Keratinocyte (primary cell): ENCODE data around the gene NCOA7. TPM values are rescaled to one million over a fixed set of nuclear protein-coding genes. Genes with fewer than 3 reads are reported as not detected.

Experiments used
- DNase-seq: peaks from one replicate; pipeline ENCODE4 v3.0.0-alpha.2; 2011; ENCODE audit warnings: low read depth, missing footprints, low spot score
- FAIRE-seq: peaks from 2 replicates; lab custom pipeline; 2011; peaks lifted over from hg19 to GRCh38; lab: Jason Lieb, UNC
- H2AFZ ChIP-seq: 2 replicates; pipeline ENCODE4 v1.6.0; 2012; ENCODE audit warnings: low read length, control low read depth, inconsistent platforms; ENCODE audit not compliant: control insufficient read depth
- H3K27ac ChIP-seq: 2 replicates; pipeline ENCODE4 v1.5.1; 2011; ENCODE audit warnings: low read length; ENCODE audit not compliant: control insufficient read depth, insufficient read depth
- H3K27me3 ChIP-seq: 3 replicates; pipeline ENCODE4 v1.6.0; 2011; ENCODE audit warnings: low read length; ENCODE audit not compliant: control insufficient read depth, insufficient read depth; ENCODE audit errors: extremely low read depth
- H3K36me3 ChIP-seq, 2 experiments: 2 replicates in 1 of 2; 3 replicates in 1 of 2; pipeline ENCODE4 v1.5.1; 2011; ENCODE audit warnings: low read length in 2 of 2, mild to moderate bottlenecking in 1 of 2; ENCODE audit not compliant: control insufficient read depth in 2 of 2, insufficient read depth in 2 of 2; ENCODE audit errors: extremely low read depth in 1 of 2
- H3K4me1 ChIP-seq: 3 replicates; pipeline ENCODE4 v1.5.1; 2011; ENCODE audit warnings: low read length; ENCODE audit not compliant: control insufficient read depth, insufficient read depth; ENCODE audit errors: extremely low read depth
- H3K4me2 ChIP-seq: 3 replicates; pipeline ENCODE4 v1.6.0; 2011; ENCODE audit warnings: low read depth, low read length; ENCODE audit not compliant: control insufficient read depth, insufficient read depth; ENCODE audit errors: extremely low read depth
- H3K4me3 ChIP-seq, 3 experiments: fragments of 200-600 bp in 1 of 3; sonication (generic) in 1 of 3; 2 replicates in 2 of 3; 3 replicates in 1 of 3; pipeline ENCODE4 v1.5.1; 2011 to 2016; ENCODE audit warnings: low read length in 3 of 3, mild to moderate bottlenecking in 3 of 3, control low read depth in 2 of 3, inconsistent platforms in 1 of 3, low read depth in 1 of 3, mixed read lengths in 1 of 3, mixed run types in 1 of 3, moderate library complexity in 1 of 3; ENCODE audit not compliant: control insufficient read depth in 2 of 3, insufficient read depth in 2 of 3; ENCODE audit errors: extremely low read depth in 1 of 3
- H3K79me2 ChIP-seq: 2 replicates; pipeline ENCODE4 v1.6.0; 2012; ENCODE audit warnings: low read length; ENCODE audit not compliant: control insufficient read depth, insufficient read depth
- H3K9ac ChIP-seq: 3 replicates; pipeline ENCODE4 v1.6.0; 2011; ENCODE audit warnings: low read length; ENCODE audit not compliant: control insufficient read depth, insufficient read depth; ENCODE audit errors: extremely low read depth
- H3K9me1 ChIP-seq: 3 replicates; pipeline ENCODE4 v1.6.0; 2011; ENCODE audit warnings: low read length; ENCODE audit not compliant: control insufficient read depth, insufficient read depth; ENCODE audit errors: extremely low read depth
- H3K9me3 ChIP-seq: 2 replicates; pipeline ENCODE4 v1.5.1; 2012; ENCODE audit warnings: low read depth, low read length; ENCODE audit not compliant: control insufficient read depth
- H4K20me1 ChIP-seq: 3 replicates; pipeline ENCODE4 v1.6.0; 2011; ENCODE audit warnings: low read length; ENCODE audit not compliant: control insufficient read depth, insufficient read depth; ENCODE audit errors: extremely low read depth
- CTCF ChIP-seq, 3 experiments: IDR thresholded peaks in 1 of 3; conservative IDR thresholded peaks in 1 of 3; optimal IDR thresholded peaks in 1 of 3; 2 replicates in 2 of 3; 3 replicates in 1 of 3; pipeline versions ENCODE3 to v1.5.1; 2011; ENCODE audit warnings: low read length in 3 of 3, mild to moderate bottlenecking in 3 of 3, moderate library complexity in 2 of 3, control low read depth in 1 of 3, inconsistent platforms in 1 of 3; ENCODE audit not compliant: insufficient read depth in 2 of 3; ENCODE audit errors: extremely low read depth in 1 of 3
- EZH2 ChIP-seq: IDR thresholded peaks from one replicate; pipeline ENCODE4 v1.6.1; 2012; ENCODE audit warnings: inconsistent platforms, mild to moderate bottlenecking, low read length, moderate library complexity
- dilution Hi-C: fragments of 300-500 bp; cut with MboI; formaldehyde crosslinking; loops from one replicate; pipeline ENCODE4 v1.7.0; 2020; ENCODE audit warnings: low sequenced_read_pairs; ENCODE audit not compliant: extremely low pct_ligation_motif_present
- polyA plus RNA-seq, 5 experiments: library from polyadenylated mRNA; depleted of rRNA in 3 of 5; stranded (reverse) in 3 of 5; stranded (forward) in 1 of 5; unstranded in 1 of 5; fragments of >200 nt; gene quantifications; 1 replicate in 1 of 5; 2 replicates in 3 of 5; 3 replicates in 1 of 5; pipeline versions ENCODE4 v1.2.1 to v1.2.3, GENCODE V29; 2011 to 2012; ENCODE audit warnings: missing spikeins in 2 of 5, low read depth in 1 of 5, low replicate concordance in 1 of 5

The NCOA7 gene
- polyA plus RNA-seq, 1 donor (not counting 4 experiments of a cell fraction or from before 2014, with no cell fraction given) = 20.5 TPM

- H3K4me1 ChIP-seq = peaks cover 22% of the 10 kb centered on the region
- no peak overlapping the region for H3K4me3 ChIP-seq
- H3K4me2 ChIP-seq = no peak overlapping the region
- no peaks in the 10 kb centered on the region for H3K9me1 ChIP-seq
- no peak overlapping the region for H3K27ac ChIP-seq
- no peaks in the 10 kb centered on the region for H3K36me3 ChIP-seq
- dilution Hi-C loops = no loop called here
- H3K9ac ChIP-seq = no peak overlapping the region
- FAIRE-seq (peak; percentile 5), DNase-seq (no peak)
- TF ChIP-seq CTCF (optimal IDR thresholded peaks at IDR 0.05 in 1 of 3, IDR thresholded peaks at IDR 0.05 in 1 of 3, conservative IDR thresholded peaks at IDR 0.05 in 1 of 3; ENCODE audit: extremely low read depth in 1 of 3, insufficient read depth in 2 of 3, low read length in 3 of 3) (no peak), EZH2 (no peak)
- H2AFZ ChIP-seq = no peak overlapping the region
- H4K20me1 ChIP-seq = no peaks in the 10 kb centered on the region
- H3K9me3 ChIP-seq = no peaks in the 10 kb centered on the region
- peaks cover 5% of the 10 kb centered on the region for H3K79me2 ChIP-seq
- no peaks in the 10 kb centered on the region for H3K27me3 ChIP-seq
These were observed 7.2 kb downstream of the NCOA7 start for GRCh38 chr6:125797886-125798444.

- FAIRE-seq (no peak), DNase-seq (no peak)
- H3K4me3 ChIP-seq = no peak overlapping the region
- dilution Hi-C loops = no loop called here
- H3K27me3 ChIP-seq = no peaks in the 10 kb centered on the region
- no peaks in the 10 kb centered on the region for H3K9me3 ChIP-seq
- TF ChIP-seq EZH2 (no peak), CTCF (optimal IDR thresholded peaks at IDR 0.05 in 1 of 3, IDR thresholded peaks at IDR 0.05 in 1 of 3, conservative IDR thresholded peaks at IDR 0.05 in 1 of 3; ENCODE audit: extremely low read depth in 1 of 3, insufficient read depth in 2 of 3, low read length in 3 of 3) (no peak)
- no peak overlapping the region for H3K27ac ChIP-seq
- H3K79me2 ChIP-seq = peaks cover 4% of the 10 kb centered on the region
- no peak overlapping the region for H2AFZ ChIP-seq
- H3K9me1 ChIP-seq = no peaks in the 10 kb centered on the region
- H3K36me3 ChIP-seq = no peaks in the 10 kb centered on the region
- no peak overlapping the region for H3K9ac ChIP-seq
- peaks cover 17% of the 10 kb centered on the region for H3K4me1 ChIP-seq
- no peaks in the 10 kb centered on the region for H4K20me1 ChIP-seq
- H3K4me2 ChIP-seq = no peak overlapping the region
These were observed 8.2 kb downstream of the NCOA7 start for GRCh38 chr6:125798734-125799508.
